GM12878 (cell line): ENCODE data around the gene GOLGA8B. TPM values are rescaled to one million over a fixed set of nuclear protein-coding genes. Genes with fewer than 3 reads are reported as not detected.

Experiments used
- ATAC-seq: fragments of 200-7000 bp; cut with Tn5 transposase; 3 replicates; pipeline ENCODE4 v1.9.1; 2020; ENCODE audit warnings: mild to moderate bottlenecking, moderate library complexity
- BruUV-seq: library from RNA; stranded (reverse); fragments of 400-500 nt; replicated peaks from 2 replicates; lab custom pipeline; 2021; lab: Mats Ljungman, UMichigan
- CTCF ChIA-PET: fragments of 300-600 bp; sonication (Branson Sonifier 250); formaldehyde crosslinking; extraction: SDS; loops from one replicate; lab custom pipeline; 2021; ENCODE audit warnings: inconsistent platforms; lab: Yijun Ruan, JAX
- POLR2A ChIA-PET: fragments of 350-600 bp; formaldehyde crosslinking; extraction: SDS; loops from one replicate; lab custom pipeline; 2021; ENCODE audit warnings: inconsistent platforms; lab: Charles Lee
- RAD21 ChIA-PET: fragments of 300-600 bp; sonication (Branson Sonifier 250); formaldehyde crosslinking; loops from one replicate; lab custom pipeline; 2023; ENCODE audit warnings: antibody characterized with exemption; ENCODE audit not compliant: unreplicated experiment; lab: Charles Lee
- SMC1A ChIA-PET: fragments of 300-600 bp; sonication (Branson Sonifier 250); formaldehyde crosslinking; loops from one replicate; lab custom pipeline; 2023; ENCODE audit not compliant: unreplicated experiment, uncharacterized antibody; lab: Charles Lee
- DNase-seq: peaks from one replicate; pipeline ENCODE4 v3.0.0-alpha.2; 2011; ENCODE audit warnings: low read depth, low spot score
- FAIRE-seq: peaks from 3 replicates; lab custom pipeline; 2011; peaks lifted over from hg19 to GRCh38; lab: Jason Lieb, UNC
- H2AFZ ChIP-seq: 2 replicates; pipeline ENCODE4 v1.6.0; 2011; ENCODE audit warnings: low read depth, low read length, control low read depth; ENCODE audit not compliant: control insufficient read depth
- H3K27ac ChIP-seq: 2 replicates; pipeline ENCODE4 v1.5.1; 2011; ENCODE audit warnings: control low read depth; ENCODE audit not compliant: control insufficient read depth, insufficient read depth
- H3K27me3 ChIP-seq, 2 experiments: replicated peaks in 1 of 2; 2 replicates each; pipeline versions ENCODE4 v1.6.0 to v1.6.1; 2011; ENCODE audit warnings: low read length in 1 of 2; ENCODE audit not compliant: control insufficient read depth in 2 of 2, insufficient read depth in 2 of 2
- H3K36me3 ChIP-seq, 2 experiments: 2 replicates each; pipeline ENCODE4 v1.5.1; 2011; ENCODE audit warnings: low read length in 1 of 2; ENCODE audit not compliant: control insufficient read depth in 2 of 2, insufficient read depth in 2 of 2
- H3K4me1 ChIP-seq: 2 replicates; pipeline ENCODE4 v1.6.1; 2011; ENCODE audit warnings: mild to moderate bottlenecking, low read length, moderate library complexity, mixed read lengths; ENCODE audit not compliant: control insufficient read depth, insufficient read depth
- H3K4me2 ChIP-seq: 2 replicates; pipeline ENCODE4 v1.6.0; 2011; ENCODE audit warnings: control low read depth; ENCODE audit not compliant: control insufficient read depth, insufficient read depth
- H3K4me3 ChIP-seq: fragments of 200-600 bp; sonication (generic); 2 replicates; pipeline ENCODE4 v1.5.1; 2016
- H3K79me2 ChIP-seq: 2 replicates; pipeline ENCODE4 v1.6.0; 2011; ENCODE audit warnings: low read length; ENCODE audit not compliant: control insufficient read depth, insufficient read depth
- H3K9ac ChIP-seq: 2 replicates; pipeline ENCODE4 v1.8.0; 2011; ENCODE audit warnings: low read length, control low read depth, mixed read lengths; ENCODE audit not compliant: control insufficient read depth, insufficient read depth
- H3K9me3 ChIP-seq: replicated peaks from 3 replicates; pipeline ENCODE4 v1.5.1; 2011; ENCODE audit warnings: mild to moderate bottlenecking, low read length; ENCODE audit not compliant: control insufficient read depth, insufficient read depth
- H4K20me1 ChIP-seq: 2 replicates; pipeline ENCODE4 v1.6.0; 2011; ENCODE audit not compliant: control insufficient read depth, insufficient read depth
- BRCA1 ChIP-seq: IDR thresholded peaks from 2 replicates; pipeline ENCODE4 v1.6.1; 2011; ENCODE audit warnings: low read depth, low read length, improper control_type of control experiment
- CBFB ChIP-seq: IDR thresholded peaks from 2 replicates; pipeline ENCODE4 v1.6.1; 2016; ENCODE audit warnings: antibody characterized with exemption, low read depth
- EED ChIP-seq: sonication (generic); IDR thresholded peaks from 2 replicates; pipeline ENCODE4 v1.6.1; 2016; ENCODE audit warnings: antibody characterized with exemption, low read depth
- JUNB ChIP-seq: IDR thresholded peaks from 2 replicates; pipeline ENCODE4 v1.6.1; 2016; ENCODE audit warnings: antibody characterized with exemption, mild to moderate bottlenecking
- MEF2A ChIP-seq: IDR thresholded peaks from 2 replicates; pipeline ENCODE4 v1.6.1; 2011; ENCODE audit warnings: low read depth, mild to moderate bottlenecking, low read length, moderate library complexity; ENCODE audit not compliant: insufficient read depth
- NFYA ChIP-seq: IDR thresholded peaks from 2 replicates; pipeline ENCODE4 v1.6.1; 2011; ENCODE audit warnings: low read depth, mild to moderate bottlenecking, low read length, improper control_type of control experiment, borderline replicate concordance
- POLR2A ChIP-seq: IDR thresholded peaks from 2 replicates; pipeline ENCODE4 v1.6.1; 2011; ENCODE audit warnings: low read depth, mild to moderate bottlenecking, low read length
- POLR2AphosphoS5 ChIP-seq: IDR thresholded peaks from 2 replicates; pipeline ENCODE4 v1.6.1; 2011; ENCODE audit warnings: mild to moderate bottlenecking, low read length, inconsistent platforms
- RUNX3 ChIP-seq: IDR thresholded peaks from 2 replicates; pipeline ENCODE4 v1.6.1; 2012; ENCODE audit warnings: low read length, inconsistent platforms
- SMAD5 ChIP-seq: IDR thresholded peaks from 2 replicates; pipeline ENCODE4 v1.6.1; 2016; ENCODE audit warnings: antibody characterized with exemption, low read depth
- STAT3 ChIP-seq: IDR thresholded peaks from 2 replicates; pipeline ENCODE4 v1.6.1; 2011; ENCODE audit warnings: low read depth, low read length, improper control_type of control experiment
- TBL1XR1 ChIP-seq: IDR thresholded peaks from 2 replicates; pipeline ENCODE4 v1.6.1; 2012; ENCODE audit warnings: low read depth, low read length, improper control_type of control experiment
- YY1 ChIP-seq: IDR thresholded peaks from 2 replicates; pipeline ENCODE4 v1.6.1; 2011; ENCODE audit warnings: low read depth, mild to moderate bottlenecking, low read length
- WGBS: methylation state at CpG from one replicate; pipeline ENCODE4 v1.1.6; 2016; ENCODE audit warnings: low lambda C conversion rate; ENCODE audit not compliant: insufficient replicate concordance, insufficient coverage; ENCODE audit errors: missing lambda C conversion rate; 5-methylcytosine and 5-hydroxymethylcytosine counted together
- in situ Hi-C: fragments of 300-500 bp; cut with MboI; formaldehyde crosslinking; loops from 9 replicates; pipeline ENCODE4 v1.14.3; 2018; ENCODE audit warnings: mixed read lengths
- intact Hi-C: fragments of 100-400 bp; cut with micrococcal nuclease; formaldehyde crosslinking; loops from one replicate; pipeline ENCODE4 v1.14.2; 2022; ENCODE audit not compliant: unreplicated experiment
- polyA plus RNA-seq, 11 experiments: library from polyadenylated mRNA; depleted of rRNA in 4 of 11; unstranded in 6 of 11; stranded (reverse) in 5 of 11; fragments of >200 nt; fragmentation: Nextera tagmentation in 4 of 11; fragmentation: Illumina TruSeq in 1 of 11; extraction: Ambion mirVana in 4 of 11; extraction: Trizol in 1 of 11; gene quantifications; 1 replicate in 1 of 11; 2 replicates in 10 of 11; pipeline versions ENCODE4 v1.2.1 to v1.2.3, GENCODE V29; 2011 to 2016; ENCODE audit warnings: inconsistent platforms in 2 of 11, missing spikeins in 2 of 11, low read depth in 1 of 11
- total RNA-seq, 4 experiments: library from RNA; depleted of rRNA in 3 of 4; stranded (reverse); fragments of >200 nt in 3 of 4; fragmentation: Illumina TruSeq in 1 of 4; extraction: Trizol in 1 of 4; gene quantifications; 2 replicates each; pipeline versions ENCODE4 v1.2.1 to v1.2.3, GENCODE V29; 2013 to 2021
- TF ChIP-seq, protein P1 (sequence below): IDR thresholded peaks from 2 replicates; pipeline ENCODE4 v1.6.1; 2011; ENCODE audit warnings: borderline replicate concordance, low read depth, mild to moderate bottlenecking, moderate library complexity, low read length; ENCODE audit not compliant: insufficient read depth, poor library complexity, severe bottlenecking
- TF ChIP-seq, protein P2 (sequence below): fragments of 450-650 bp; IDR thresholded peaks from 2 replicates; pipeline ENCODE4 v1.6.1; 2014; ENCODE audit warnings: mild to moderate bottlenecking
- TF ChIP-seq, protein P3 (sequence below), 3 experiments: IDR thresholded peaks in 2 of 3; conservative IDR thresholded peaks in 1 of 3; 2 replicates each; pipeline ENCODE4 v1.5.1; 2011; ENCODE audit warnings: low read depth in 3 of 3, low read length in 3 of 3, mild to moderate bottlenecking in 3 of 3, control low read depth in 2 of 3, moderate library complexity in 2 of 3, inconsistent platforms in 1 of 3, mixed read lengths in 1 of 3; ENCODE audit not compliant: control insufficient read depth in 2 of 3, insufficient read depth in 1 of 3; ENCODE audit errors: extremely low read depth in 1 of 3
- TF ChIP-seq, protein P4 (sequence below): fragments of 150-350 bp; IDR thresholded peaks from 2 replicates; pipeline ENCODE4 v1.6.1; 2014; ENCODE audit warnings: mild to moderate bottlenecking, low read depth, low read length

Gene GOLGA8B
- total and polyA plus RNA-seq, 10 of the 15 experiments (the other 5 are each of a cell fraction or from before 2014, with no cell fraction given), result 18.5 to 302 (median 78.7) TPM

DNA sequence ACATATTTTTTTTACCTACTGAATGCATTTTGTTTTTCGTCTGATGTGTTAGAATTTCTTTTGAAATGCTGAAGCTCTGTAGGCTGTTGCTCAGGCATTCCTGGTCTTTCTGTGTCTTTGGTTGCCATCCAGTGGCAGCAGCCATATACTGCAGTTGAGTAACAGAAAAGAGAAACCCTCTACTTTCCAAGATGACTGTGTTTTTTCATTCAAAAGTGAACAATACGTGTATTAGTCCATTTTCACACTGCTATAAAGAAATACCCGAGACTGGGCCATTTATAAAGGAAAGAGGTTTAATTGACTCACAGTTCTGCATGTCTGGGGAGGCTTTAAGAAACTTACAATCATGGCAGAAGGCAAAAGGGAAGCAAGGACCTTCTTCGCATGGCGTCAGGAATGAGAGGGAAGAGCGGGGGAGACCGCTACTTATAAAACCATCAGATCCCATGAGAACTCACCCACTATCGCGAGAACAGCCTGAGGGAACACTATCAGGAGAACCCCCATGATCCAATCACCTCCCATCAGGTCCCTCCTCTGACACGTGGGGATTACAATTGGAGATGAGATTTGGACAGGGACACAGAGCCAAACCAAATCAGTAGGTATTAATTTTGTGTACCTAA, 4.7 kb upstream of the GOLGA8B start:
- DNase-seq, result no peak
- Histone ChIP-seq H3K79me2 (peaks cover 10% of the 10 kb centered on the region), H3K27me3 (no peaks in the 10 kb centered on the region), H3K27ac (no peak overlapping the region), H3K4me2 (peak overlapping the region; percentile 60; the same call in 1 of the 2 replicates), H3K36me3 (no peaks in the 10 kb centered on the region), H3K9ac (peak overlapping the region; percentile 37; the same call in 1 of the 2 replicates), H3K9me3 (no peaks in the 10 kb centered on the region), H2AFZ (peak overlapping the region; percentile 87), H4K20me1 (no peaks in the 10 kb centered on the region), H3K4me1 (no peaks in the 10 kb centered on the region), H3K4me3 (peak overlapping the region; percentile 21; the same call in 1 of the 2 replicates)
- CTCF ChIA-PET, result interaction anchor here (0.5 to 1.8 kb wide), 29 partner anchors 15 to 530 kb away, joined by 3 to 25 read pairs (median 4); partner anchors contain the start of genes KATNBL1, NOP10, NUTM1 and SLC12A6
- peak; percentile 41 for ATAC-seq
- 26% methylated on average over 10 of the region's 10 CpGs for WGBS
- intact Hi-C loops (loop anchor here (5.0 to 10.0 kb wide), 5 partner anchors 63 to 523 kb away; partner anchors contain the start of genes EMC7 and PGBD4), in situ Hi-C loops (loop anchor here (25.0 kb wide), 2 partner anchors 351 to 526 kb away; partner anchors contain the start of gene EMC4)
- RAD21 ChIA-PET, result interaction anchor here (0.6 to 1.8 kb wide), 16 partner anchors 11 to 527 kb away, joined by 3 to 14 read pairs (median 4); partner anchors contain the start of genes GOLGA8A, LPCAT4, NOP10 and NUTM1
- POLR2A ChIA-PET, result no interaction called here
- SMC1A ChIA-PET, result interaction anchor here (0.7 to 1.9 kb wide), 13 partner anchors 10 to 490 kb away, joined by 3 to 11 read pairs (median 3); partner anchors contain the start of genes KATNBL1, NOP10 and NUTM1
- peak; percentile 78 for FAIRE-seq
- BruUV-seq, result no TSS peak
- TF ChIP-seq, protein P1, sequence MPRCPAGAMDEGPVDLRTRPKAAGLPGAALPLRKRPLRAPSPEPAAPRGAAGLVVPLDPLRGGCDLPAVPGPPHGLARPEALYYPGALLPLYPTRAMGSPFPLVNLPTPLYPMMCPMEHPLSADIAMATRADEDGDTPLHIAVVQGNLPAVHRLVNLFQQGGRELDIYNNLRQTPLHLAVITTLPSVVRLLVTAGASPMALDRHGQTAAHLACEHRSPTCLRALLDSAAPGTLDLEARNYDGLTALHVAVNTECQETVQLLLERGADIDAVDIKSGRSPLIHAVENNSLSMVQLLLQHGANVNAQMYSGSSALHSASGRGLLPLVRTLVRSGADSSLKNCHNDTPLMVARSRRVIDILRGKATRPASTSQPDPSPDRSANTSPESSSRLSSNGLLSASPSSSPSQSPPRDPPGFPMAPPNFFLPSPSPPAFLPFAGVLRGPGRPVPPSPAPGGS, result no peak
- TF ChIP-seq, protein P2, sequence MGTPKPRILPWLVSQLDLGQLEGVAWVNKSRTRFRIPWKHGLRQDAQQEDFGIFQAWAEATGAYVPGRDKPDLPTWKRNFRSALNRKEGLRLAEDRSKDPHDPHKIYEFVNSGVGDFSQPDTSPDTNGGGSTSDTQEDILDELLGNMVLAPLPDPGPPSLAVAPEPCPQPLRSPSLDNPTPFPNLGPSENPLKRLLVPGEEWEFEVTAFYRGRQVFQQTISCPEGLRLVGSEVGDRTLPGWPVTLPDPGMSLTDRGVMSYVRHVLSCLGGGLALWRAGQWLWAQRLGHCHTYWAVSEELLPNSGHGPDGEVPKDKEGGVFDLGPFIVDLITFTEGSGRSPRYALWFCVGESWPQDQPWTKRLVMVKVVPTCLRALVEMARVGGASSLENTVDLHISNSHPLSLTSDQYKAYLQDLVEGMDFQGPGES, result no peak
- TF ChIP-seq RUNX3 (peak; percentile 27; the same call in 1 of the 2 replicates), MEF2A (no peak), SMAD5 (0 out of 2 replicates have a peak, but pooled peaks have one; percentile 48), YY1 (peak; percentile 83), NFYA (no peak), CBFB (peak; percentile 88; the same call in 1 of the 2 replicates), BRCA1 (peak; percentile 60; the same call in 1 of the 2 replicates), STAT3 (0 out of 2 replicates have a peak, but pooled peaks have one; percentile 63), POLR2AphosphoS5 (peak; percentile 45; the same call in 1 of the 2 replicates), JUNB (0 out of 2 replicates have a peak, but pooled peaks have one; percentile 10), EED (peak; percentile 48; the same call in 1 of the 2 replicates), TBL1XR1 (no peak), POLR2A (peak; percentile 56)
- TF ChIP-seq, protein P3, sequence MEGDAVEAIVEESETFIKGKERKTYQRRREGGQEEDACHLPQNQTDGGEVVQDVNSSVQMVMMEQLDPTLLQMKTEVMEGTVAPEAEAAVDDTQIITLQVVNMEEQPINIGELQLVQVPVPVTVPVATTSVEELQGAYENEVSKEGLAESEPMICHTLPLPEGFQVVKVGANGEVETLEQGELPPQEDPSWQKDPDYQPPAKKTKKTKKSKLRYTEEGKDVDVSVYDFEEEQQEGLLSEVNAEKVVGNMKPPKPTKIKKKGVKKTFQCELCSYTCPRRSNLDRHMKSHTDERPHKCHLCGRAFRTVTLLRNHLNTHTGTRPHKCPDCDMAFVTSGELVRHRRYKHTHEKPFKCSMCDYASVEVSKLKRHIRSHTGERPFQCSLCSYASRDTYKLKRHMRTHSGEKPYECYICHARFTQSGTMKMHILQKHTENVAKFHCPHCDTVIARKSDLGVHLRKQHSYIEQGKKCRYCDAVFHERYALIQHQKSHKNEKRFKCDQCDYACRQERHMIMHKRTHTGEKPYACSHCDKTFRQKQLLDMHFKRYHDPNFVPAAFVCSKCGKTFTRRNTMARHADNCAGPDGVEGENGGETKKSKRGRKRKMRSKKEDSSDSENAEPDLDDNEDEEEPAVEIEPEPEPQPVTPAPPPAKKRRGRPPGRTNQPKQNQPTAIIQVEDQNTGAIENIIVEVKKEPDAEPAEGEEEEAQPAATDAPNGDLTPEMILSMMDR (IDR thresholded peaks at IDR 0.05 in 2 of 3, conservative IDR thresholded peaks at IDR 0.05 in 1 of 3; ENCODE audit: control insufficient read depth in 2 of 3, extremely low read depth in 1 of 3, insufficient read depth in 1 of 3, low read depth in 3 of 3, low read length in 3 of 3), result peak; percentile 67 to 88 (median 76)
- TF ChIP-seq, protein P4, sequence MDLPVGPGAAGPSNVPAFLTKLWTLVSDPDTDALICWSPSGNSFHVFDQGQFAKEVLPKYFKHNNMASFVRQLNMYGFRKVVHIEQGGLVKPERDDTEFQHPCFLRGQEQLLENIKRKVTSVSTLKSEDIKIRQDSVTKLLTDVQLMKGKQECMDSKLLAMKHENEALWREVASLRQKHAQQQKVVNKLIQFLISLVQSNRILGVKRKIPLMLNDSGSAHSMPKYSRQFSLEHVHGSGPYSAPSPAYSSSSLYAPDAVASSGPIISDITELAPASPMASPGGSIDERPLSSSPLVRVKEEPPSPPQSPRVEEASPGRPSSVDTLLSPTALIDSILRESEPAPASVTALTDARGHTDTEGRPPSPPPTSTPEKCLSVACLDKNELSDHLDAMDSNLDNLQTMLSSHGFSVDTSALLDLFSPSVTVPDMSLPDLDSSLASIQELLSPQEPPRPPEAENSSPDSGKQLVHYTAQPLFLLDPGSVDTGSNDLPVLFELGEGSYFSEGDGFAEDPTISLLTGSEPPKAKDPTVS, result no peak
